GM12874 (cell line): ENCODE measurements around the gene DNAAF1.

Experiments used
- TF ChIP-seq, protein P1 (sequence below): IDR thresholded peaks from 2 replicates; pipeline ENCODE4 v1.5.1; 2011; ENCODE audit warnings: low read depth, mild to moderate bottlenecking, control low read depth, low read length, moderate library complexity; ENCODE audit not compliant: insufficient read depth

DNAAF1 gene

DNA sequence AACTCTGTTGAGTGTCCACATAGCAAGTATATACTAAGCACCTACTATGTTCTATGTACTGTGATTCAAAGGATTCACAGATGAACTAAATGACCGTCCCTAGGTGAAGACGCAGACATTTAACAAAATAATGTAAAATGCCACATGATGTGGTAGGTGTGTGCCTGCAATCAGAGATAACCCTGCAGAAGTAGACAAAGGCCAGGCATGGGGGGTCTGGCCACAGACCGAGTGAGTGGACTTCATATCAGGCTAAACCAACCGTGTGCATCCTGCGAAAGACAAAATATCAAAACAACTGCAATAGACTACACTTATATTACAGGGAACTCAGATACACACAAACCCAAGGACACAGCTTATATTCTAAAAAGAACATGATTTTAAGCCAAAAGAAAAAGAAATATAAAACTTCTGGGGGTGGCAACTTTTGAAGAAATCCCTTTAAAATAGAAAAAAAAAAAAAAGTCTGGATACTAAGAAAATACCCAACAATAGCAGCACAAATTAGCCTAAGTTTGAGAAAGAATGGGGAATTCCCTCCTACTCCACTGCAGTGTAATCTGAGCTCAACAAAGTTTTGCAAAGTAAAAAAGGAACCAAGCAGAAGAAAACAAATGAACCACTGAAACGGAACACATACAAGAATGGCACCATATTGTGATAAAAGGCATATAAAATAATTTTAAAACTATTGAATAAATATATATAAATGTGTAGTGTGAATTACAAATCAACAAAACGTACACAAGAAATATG, 12.4 kb upstream of the DNAAF1 start:
- TF ChIP-seq, protein P1, sequence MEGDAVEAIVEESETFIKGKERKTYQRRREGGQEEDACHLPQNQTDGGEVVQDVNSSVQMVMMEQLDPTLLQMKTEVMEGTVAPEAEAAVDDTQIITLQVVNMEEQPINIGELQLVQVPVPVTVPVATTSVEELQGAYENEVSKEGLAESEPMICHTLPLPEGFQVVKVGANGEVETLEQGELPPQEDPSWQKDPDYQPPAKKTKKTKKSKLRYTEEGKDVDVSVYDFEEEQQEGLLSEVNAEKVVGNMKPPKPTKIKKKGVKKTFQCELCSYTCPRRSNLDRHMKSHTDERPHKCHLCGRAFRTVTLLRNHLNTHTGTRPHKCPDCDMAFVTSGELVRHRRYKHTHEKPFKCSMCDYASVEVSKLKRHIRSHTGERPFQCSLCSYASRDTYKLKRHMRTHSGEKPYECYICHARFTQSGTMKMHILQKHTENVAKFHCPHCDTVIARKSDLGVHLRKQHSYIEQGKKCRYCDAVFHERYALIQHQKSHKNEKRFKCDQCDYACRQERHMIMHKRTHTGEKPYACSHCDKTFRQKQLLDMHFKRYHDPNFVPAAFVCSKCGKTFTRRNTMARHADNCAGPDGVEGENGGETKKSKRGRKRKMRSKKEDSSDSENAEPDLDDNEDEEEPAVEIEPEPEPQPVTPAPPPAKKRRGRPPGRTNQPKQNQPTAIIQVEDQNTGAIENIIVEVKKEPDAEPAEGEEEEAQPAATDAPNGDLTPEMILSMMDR, result no peak

- TF ChIP-seq, protein P1, result no peak
Measured at GRCh38 chr16:84136331-84137125, 8.6 kb upstream of the DNAAF1 start.

- TF ChIP-seq, protein P1, result no peak
Measured at GRCh38 chr16:84137287-84137686, 7.8 kb upstream of the DNAAF1 start.

GRCh38 chr16:84137769-84138357, 7.2 kb upstream of the DNAAF1 start:
- TF ChIP-seq, protein P1, result no peak

DNA sequence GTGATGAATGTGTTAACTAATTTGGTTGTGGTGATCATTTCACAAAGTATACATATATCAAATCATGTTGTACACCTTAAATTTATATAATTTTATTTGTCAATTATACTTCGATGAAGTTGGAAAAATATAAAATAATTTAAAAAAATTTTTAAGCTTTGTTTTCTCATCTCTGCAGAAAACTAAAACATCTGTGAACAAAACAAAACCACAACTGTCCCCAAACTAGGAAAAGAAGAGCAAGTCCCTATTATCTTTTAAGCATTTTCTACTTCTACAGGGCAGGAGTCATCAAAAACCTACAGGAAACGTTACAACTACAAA, 6.6 kb upstream of the DNAAF1 start:
- TF ChIP-seq, protein P1, result no peak

- TF ChIP-seq, protein P1, result no peak
Measured at GRCh38 chr16:84138824-84139627, 6.1 kb upstream of the DNAAF1 start.
